GM19238 (cell line): Measurements from ENCODE around the gene SLC24A4.

Experiments used
- DNase-seq: peaks from one replicate; pipeline ENCODE4 v3.0.0; 2011; ENCODE audit warnings: low spot score; ENCODE audit not compliant: insufficient read length

SLC24A4 gene

DNA sequence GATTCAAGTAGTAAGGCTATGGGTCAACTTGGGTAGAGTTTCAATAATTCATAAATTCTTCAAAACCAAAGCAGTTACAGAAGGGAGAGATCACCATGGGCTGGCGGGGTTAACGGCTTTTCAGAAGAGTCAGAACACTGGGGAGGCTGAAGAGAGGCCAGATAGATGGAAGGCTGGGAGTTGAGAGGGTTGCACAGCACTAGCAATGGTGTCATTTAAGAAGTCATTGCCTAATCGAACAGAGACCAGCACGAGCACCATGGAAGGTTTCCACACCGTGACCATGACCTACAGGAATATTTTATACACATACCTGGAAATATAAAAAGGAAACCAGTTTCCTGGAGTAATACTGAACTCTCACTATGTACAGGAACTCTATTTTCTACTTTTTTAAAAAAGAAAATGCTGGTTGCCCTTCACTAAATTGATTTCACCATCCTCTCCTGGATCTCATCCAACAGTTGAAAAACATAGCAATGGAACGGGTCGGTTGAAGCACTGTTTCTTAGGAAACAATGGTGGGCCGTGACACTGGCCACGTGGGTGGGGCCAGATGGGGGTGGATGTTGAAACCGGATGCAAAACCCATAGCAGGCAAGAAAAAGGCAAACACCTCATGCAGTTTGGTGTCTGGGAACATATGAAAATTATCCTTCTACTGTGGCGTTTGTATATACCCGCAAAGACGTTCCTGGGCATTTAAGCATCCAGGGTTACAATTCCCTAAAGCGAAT is 152.7 kb downstream of the SLC24A4 start:
- no peak for DNase-seq

DNA sequence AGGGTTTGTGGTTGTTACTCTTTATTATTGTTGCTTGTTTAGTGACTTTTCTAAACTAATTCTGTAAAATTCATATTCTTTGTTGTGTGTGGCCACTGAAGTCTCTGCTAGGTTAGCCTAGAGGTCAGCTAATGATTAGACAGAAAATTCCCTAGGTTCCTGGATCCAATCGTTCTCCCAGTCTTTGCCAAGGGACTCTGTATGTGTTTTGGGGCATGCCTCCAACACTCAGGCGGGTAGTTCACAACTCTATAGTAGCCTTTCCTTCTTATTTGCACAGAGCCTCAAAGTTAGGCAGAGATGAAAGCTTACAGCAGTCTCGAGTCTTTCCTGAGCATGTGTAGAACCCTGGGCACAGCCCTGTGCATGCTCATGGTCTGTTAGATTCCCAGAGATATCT is 157.9 kb downstream of the SLC24A4 start:
- DNase-seq, result no peak

DNA sequence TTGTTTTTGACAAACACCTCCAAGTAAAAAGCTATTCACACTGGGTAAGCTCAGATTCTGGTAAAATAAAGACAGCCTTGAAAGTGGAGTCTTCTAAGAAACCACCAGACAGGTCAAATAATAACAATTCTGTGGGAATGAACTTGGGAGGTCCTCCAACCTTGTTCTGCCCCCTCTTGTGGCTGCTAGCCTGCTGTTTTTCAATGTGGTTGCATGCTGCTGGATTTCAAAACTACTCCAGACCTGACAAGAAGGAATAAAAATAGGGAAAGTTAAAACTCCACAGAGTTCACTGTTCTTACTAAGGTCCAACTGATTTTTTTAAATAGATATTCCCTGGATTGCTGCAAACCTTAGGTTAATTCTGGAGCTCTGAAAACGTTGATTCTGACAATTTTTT is 158.4 kb downstream of the SLC24A4 start:
- DNase-seq, result no peak

DNA sequence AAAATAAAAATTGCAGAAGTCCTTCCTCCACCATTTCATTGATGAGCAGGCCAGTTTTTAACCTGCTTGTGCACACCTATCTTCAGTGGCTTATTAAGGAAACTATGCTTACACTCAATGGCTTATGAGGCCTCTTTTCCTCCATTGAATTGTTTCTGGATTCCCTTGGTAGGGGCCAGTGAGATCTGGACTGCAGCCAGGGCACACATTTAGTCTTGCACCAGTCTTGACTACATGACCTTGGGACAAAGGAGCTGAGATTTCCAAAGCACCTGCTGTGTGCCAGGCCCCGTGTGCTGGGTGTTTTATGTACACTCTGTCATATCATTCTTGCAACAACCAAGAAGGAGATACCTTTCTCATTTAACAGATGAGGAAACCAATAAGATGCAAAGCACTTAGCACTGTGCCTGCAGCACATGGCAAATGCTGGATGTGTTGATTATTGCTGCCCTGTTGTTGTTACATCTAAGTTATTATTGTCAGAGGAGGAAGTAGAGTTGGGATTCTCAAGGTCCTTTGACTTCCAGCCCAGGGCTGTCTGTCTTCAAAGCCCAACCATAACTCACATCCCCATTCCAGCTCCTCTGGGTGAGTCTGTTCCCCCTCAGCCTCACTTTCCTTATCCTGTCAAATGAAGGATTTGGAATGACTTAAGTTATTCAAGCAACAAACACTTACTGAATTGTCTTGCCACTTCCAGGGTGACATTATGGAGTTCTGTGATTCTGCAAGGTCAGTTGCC is 159.0 kb downstream of the SLC24A4 start:
- no peak for DNase-seq

DNA sequence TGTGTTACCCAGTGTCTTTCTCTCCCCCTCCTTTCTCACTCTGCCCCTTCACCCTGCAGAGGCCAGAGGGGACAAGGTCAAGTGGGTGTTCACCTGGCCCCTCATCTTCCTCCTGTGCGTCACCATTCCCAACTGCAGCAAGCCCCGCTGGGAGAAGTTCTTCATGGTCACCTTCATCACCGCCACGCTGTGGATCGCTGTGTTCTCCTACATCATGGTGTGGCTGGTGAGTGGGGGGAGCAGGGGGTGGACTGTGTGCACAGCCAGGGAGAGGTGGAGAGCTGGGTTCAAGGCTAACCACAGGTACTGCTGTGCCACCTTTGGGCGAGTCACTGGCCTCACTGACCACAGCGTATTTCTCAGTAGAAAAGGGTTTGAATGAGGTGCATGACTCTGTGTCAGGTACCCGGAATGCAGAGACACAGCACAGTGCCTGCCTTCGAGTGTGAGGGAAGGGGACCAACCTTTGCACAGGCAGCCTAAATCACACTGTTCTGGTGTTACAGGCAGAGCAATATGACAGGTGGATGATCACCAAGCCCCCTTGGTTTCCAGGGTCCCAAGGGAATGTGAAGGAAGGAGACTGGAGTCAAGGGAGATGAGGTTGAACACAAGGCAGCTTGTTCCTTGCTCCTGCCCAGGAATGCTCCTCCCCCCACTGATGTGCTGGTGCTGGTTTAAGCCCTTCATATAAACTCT is 159.8 kb downstream of the SLC24A4 start:
- no peak for DNase-seq

DNA sequence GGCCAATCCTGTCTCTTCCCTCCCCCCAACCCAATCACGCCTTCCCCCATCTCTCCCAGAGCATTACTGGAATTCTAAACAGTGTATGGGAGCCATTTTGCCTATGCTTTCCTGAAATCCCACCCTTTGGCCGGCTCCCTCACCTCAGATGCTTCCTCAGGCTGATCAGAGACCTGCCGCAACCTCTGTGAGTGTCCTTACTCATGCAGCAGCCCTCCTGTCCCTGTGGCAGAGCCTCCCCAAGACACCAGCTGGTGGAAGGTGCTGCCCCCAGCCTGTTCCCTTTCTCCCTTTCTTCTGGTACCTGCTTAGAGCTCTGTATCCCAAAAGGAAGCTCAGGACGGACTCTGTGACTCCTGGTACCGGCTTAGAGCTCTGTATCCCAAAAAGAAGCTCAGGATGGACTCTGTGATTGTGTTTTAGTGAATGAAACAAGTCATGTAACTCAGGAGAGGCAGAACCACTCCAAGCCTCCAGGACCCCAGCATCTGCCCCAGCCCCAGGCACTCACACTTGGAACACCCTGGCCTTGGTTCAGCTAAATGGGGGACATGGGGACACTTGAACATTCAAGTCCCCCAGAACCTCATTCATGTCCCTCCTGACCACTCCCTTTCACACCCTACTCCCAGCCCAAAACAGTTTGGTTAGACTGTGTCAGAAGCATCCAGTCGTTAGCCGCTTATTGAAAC is 161.3 kb downstream of the SLC24A4 start:
- no peak for DNase-seq

DNA sequence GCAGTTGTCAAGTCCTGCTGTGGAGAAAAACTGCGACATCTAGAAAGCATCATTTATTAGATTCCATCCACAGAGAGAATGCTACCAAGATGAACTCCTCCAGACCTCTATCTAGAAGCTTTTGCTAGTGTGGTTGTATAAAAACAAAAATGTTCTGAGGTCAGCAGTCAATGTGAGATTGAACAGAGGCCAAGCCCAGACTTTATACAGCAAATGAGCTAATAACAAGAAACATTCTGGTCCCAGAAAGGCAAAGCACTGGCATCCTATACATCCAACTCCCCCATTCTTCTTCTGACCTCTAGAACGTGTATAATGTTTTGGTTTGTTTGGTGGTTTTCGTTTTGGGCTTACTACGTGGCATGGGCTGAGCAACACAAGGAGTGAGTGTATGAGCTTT is 163.9 kb downstream of the SLC24A4 start:
- no peak for DNase-seq

DNA sequence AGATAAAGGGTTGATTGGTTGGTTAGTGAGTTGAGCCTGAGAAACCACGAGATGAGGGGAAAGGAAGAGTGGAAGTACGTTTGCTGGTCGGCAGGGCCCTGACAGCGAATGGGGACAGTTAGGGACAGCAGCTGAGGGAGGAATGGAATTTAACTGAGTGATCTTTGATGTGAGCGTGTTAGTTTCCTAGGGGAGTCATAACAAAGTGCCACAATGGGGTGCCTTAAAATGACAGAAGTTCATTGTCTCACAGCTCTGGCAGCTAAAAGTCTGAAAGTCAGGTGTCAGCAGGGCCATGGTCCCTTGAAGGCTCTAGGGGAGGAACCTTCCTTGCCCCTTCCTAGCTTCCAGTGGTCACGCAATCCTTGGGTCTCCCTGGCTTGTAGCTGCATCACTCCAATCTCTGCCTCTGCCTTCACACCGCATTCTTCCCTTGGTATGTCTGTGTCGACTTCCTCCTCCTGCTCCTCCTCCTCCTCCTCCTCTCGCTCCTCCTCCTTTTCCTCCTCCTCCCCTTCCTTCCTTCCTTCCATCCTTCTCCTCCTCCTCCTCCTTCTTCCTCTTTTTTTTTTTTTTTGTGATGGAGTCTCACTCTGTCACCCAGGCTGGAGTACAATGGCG is 164.7 kb downstream of the SLC24A4 start:
- no peak for DNase-seq

DNA sequence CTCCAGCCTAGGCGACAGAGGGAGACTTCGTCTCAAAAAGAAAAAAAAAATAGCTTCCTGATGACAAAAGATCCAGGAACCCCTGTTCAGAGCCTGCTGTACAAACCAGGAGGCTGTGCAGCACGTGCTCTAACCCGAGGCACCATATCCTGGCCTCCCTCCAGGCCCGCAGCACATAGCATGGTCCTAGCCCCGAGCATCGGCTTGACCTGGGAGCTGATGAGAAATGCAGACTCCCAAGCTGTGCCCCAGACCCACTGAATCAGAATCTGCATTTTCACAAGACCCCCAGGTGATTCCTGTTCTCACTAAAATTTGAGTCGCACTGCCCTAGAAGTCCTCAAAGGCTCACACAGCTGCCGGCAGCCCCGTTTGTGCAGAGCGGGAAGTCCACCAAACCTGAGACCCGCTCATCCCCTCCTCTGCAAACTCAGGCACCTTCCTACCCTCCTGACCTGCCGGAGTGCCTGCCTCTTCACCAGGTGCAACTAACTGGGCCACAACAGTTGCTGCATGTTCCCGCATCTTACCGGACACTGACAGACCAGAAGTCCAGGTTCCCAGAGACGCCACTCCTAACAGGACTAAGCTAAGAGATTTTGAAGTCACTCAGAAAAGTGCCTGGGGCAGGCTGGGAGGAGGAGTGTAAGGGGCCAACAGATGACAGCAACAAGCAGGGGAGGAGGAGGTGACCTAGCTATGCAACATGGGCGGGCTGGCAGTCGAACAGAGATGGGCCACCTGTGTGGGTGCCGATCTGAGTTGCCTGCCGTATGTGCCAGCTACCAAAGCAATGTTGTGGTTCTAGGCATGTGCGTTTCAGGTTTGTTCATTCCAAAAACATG is 166.7 kb downstream of the SLC24A4 start:
- DNase-seq, result no peak

DNA sequence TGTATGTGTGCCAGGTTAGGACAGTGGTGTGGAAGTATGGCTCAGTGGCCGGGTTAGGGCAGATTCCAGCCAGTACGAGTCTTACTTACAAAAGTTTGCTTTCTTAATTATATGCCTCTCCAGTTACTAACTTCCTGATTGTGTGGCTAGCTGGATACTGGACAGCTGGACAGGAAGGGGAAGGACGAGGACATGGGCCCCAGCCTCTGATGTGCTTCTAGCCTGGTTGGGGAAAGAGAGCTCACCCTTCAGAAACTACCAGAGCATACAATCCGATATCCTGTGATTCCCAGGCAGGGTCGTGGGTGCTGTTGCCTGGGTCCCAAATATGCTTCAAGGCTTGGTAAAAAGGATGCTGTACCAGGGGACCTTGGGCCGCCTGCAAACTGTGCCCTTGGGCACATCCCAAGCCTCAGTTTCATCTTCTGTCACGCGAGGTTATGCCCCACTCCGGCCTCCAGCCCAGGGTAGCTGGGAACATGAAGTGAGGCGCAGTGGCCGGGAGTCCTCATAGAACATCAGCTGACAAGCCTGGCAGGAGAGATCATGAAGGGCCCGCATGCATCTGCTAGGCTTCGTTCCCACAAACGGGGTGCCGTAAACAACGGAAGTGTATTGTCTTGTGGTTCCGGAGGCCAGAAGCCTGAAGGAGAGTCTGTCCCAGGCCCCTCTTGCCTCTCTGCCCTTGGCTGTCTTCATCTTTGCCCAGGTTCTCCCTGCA is 167.4 kb downstream of the SLC24A4 start:
- no peak for DNase-seq

DNA sequence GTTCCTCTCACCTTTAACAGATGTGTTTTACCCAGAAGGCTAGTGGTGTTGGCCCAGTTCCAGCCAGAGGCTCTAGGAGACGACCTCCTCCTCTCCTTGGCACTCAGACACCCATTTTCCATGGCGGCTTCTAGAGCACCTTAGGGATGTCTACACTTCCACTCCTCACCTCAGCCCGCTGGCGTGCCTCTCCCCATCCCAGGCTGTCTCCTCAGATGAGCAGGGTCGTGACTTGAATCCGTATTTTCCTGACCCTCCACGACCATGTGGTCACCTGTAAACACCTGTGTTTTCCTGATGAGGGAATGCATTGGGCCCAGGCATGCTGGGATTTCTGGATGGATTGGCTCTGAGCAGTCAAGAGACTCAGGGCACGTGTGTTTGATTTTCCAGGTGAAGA is 168.8 kb downstream of the SLC24A4 start:
- DNase-seq, result no peak

DNA sequence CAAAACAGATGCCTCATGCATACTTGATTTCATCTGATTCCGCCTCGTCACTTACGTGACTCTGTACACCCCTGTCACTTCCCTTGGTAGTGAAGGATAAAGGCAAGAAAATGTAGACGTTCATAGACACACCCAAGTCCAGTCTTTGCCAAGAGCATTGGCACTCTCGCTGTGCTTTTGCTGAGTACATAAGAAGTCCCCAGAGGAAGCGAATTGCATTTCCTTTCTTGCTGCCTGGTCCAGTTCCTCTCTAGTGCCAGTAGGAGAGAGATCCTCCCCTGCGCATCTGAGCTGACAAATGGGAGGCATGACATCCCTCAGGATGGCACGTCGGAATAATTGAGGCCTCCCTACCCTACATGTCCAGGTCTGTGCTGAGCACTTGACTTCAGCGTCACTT is 169.3 kb downstream of the SLC24A4 start:
- no peak for DNase-seq

DNA sequence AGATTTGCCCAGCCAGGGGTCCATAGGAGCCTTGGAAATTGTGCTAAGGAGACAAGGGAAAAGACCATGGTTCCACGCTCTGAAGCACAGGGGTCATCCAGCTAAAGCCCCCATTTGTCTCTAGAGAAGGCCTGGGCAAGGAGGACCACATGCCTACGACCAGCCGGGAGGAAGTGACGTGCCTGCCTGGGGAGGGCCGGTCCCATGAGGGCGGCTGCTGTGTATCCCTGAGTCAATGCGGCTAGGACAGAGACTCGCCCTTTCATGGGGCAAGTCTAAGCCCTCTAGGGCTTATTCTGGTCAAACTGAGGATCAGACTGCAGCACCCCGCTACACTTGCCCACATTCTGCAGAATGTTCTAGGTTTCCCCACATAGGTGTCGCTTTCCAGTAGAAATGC is 170.1 kb downstream of the SLC24A4 start:
- no peak for DNase-seq

DNA sequence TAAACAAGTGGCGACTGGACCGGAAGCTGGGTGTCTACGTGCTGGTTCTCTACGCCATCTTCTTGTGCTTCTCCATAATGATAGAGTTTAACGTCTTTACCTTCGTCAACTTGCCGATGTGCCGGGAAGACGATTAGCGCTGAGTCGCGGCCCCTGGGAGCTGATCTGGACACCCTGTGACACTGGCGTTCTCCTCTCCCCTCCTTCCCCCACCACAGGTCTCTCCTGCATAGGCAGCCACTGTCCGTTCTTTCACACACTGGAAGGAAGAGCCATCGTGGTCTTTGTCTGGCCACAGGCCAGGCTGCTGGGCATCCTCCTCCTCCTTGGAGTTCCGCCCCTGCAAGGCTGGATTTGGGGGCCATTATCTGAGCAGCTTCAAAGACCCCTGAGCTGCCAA is 170.5 kb downstream of the SLC24A4 start:
- no peak for DNase-seq

DNA sequence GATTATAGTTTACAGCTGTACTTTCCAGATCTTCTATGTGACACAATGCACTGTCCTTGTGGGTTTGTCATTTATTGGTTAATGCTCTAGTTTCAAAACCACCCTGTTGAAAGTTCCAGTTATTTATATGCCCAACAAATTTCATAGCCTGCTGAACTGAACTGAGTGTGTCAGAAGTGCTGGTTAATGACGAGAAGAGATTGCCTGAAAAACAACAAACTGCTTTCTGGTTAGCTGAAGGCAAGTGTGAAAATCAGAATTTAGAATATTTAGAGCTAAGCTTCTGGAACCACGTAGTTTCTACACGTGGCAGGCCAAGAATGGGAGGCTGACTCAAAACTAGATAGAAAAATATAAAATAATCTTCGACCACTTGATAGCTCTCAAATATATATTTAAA is 171.5 kb downstream of the SLC24A4 start:
- DNase-seq, result no peak

DNA sequence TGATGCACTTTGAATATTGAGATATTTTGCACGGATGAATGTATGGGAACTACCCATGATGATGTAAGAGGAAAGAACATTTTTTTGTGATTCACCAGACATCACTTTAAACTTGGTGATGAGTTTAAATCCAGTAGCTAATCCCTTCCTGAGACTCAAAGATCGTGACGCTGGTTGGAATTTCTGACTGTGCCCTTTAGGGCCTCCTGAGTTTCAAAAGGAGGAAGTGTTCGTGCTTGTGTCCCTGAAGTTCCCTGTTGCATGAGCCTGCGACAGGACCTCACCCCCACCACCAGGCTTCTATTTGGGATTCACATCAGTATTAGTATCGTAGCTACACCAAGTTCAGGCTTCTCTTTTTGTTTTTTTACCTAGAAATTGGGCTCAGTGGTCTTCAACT is 172.1 kb downstream of the SLC24A4 start:
- no peak for DNase-seq

DNA sequence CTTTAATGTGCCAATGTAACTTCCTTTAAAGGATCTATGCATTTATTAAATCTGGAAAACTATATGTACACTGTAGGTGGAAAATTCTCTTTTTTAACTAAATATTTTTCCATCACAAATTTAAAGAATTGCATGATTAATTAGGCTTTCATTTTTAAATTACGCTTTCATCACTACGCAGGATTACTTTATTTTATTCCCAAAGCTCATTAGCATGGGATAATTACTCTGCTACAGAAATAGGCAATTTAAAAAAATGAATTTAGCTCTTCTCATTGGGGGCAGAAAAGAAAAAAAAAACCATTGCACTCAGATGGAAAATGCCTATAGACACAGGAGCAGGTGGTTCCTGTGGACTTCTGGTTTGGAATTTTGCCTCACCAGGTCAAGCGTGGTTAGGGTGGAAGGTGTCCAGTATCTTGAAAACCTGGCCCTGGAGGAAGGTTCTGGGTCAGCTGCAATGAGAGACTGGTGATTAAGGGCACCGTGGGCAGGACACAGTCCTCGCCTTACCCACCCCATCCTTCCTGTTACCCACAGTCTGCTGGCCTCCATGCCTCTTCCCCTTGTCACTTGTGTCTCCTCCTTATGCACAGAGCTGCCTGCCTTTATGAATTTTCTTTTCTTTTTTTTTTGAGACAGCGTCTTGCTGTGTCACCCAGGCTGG is 173.4 kb downstream of the SLC24A4 start:
- no peak for DNase-seq

DNA sequence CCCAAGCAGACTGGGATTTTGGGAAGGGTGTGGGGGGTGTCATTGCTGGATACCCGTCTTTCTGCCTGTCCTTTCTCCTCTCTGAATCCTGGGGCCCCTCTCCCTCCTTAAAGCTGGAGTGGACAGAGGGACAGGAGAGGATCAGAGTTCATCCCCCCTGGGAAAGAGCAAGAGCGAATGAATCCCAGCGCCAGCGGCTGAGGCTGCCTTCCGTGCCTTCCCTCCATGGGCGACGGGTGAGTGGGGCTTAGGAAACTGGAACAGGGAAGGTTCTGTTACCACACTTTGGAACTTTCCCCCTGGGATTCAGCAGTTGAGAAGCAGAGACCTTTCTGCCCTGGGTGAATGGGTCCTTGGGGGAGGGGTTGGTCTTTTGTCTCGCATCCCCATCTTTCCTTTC is 174.4 kb downstream of the SLC24A4 start:
- DNase-seq, result no peak

DNA sequence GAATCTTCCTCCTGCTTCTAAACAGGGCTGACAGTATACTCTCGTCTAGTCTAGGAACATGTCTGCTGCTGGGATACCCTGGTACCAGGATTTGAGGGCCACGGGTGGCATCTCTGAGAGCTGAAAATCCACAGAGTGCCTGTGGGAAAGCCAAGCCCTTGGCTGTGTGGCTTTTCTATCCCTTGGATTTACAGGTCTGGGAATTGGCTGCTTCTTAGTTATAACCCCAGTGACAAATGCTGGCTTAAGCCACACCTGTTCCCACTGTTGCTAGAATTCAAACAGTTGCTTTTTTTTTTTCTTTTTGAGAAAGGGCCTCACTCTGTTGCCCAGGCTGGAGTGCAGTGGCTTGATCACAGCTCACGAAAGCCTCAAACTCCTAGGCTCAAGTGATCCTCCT is 176.3 kb downstream of the SLC24A4 start:
- DNase-seq, result no peak
